HepG2 (cell line): ENCODE measurements around the gene LYST. TPM values are rescaled to one million over a fixed set of nuclear protein-coding genes. Genes with fewer than 3 reads are reported as not detected.
"Not testable (repeated sequence)": the region's sequence is repeated elsewhere in the genome, so short reads cannot be mapped to it uniquely, and the experiment has no call there.

Experiments used
- ARNTL ChIP-seq: sonication (generic); formaldehyde crosslinking; IDR thresholded peaks from 2 replicates; pipeline ENCODE4 v1.4.0; 2020; ENCODE audit warnings: mild to moderate bottlenecking, missing genetic modification reagents
- CBX5 ChIP-seq: sonication (generic); formaldehyde crosslinking; IDR thresholded peaks from 2 replicates; pipeline ENCODE4 v1.4.0; 2020; ENCODE audit warnings: missing genetic modification reagents, borderline replicate concordance
- HDAC2 ChIP-seq: sonication (generic); formaldehyde crosslinking; IDR thresholded peaks from 2 replicates; pipeline ENCODE4 v1.4.0; 2020; ENCODE audit warnings: missing genetic modification reagents
- HIVEP1 ChIP-seq: sonication (generic); formaldehyde crosslinking; IDR thresholded peaks from 2 replicates; pipeline ENCODE4 v1.4.0; 2020; ENCODE audit warnings: mild to moderate bottlenecking, missing genetic modification reagents
- HMG20A ChIP-seq: IDR thresholded peaks from 2 replicates; pipeline ENCODE4 v1.6.1; 2016; ENCODE audit warnings: borderline replicate concordance
- HNF1B ChIP-seq: sonication (generic); formaldehyde crosslinking; IDR thresholded peaks from 2 replicates; pipeline ENCODE4 v1.5.1; 2020; ENCODE audit warnings: mild to moderate bottlenecking, moderate library complexity, missing genetic modification reagents
- MEIS1 ChIP-seq: sonication (generic); formaldehyde crosslinking; IDR thresholded peaks from 2 replicates; pipeline ENCODE4 v1.9.0; 2021; ENCODE audit warnings: mild to moderate bottlenecking, missing genetic modification reagents, moderate library complexity, borderline replicate concordance
- MNT ChIP-seq: fragments of 450-650 bp; IDR thresholded peaks from 2 replicates; pipeline ENCODE4 v1.6.1; 2016
- NCOA2 ChIP-seq: sonication (generic); formaldehyde crosslinking; IDR thresholded peaks from 2 replicates; pipeline ENCODE4 v1.8.0; 2022; ENCODE audit warnings: inconsistent platforms
- SOX6 ChIP-seq, 2 experiments: fragments of 450-650 bp in 1 of 2; sonication (generic) in 1 of 2; formaldehyde crosslinking in 1 of 2; IDR thresholded peaks; 2 replicates each; pipeline versions ENCODE4 v1.4.0 to v1.6.1; 2017 to 2020; ENCODE audit warnings: antibody characterized with exemption in 1 of 2, mild to moderate bottlenecking in 1 of 2, missing genetic modification reagents in 1 of 2
- U2AF1 ChIP-seq: fragments of 200-400 bp; formaldehyde crosslinking; optimal IDR thresholded peaks from 2 replicates; pipeline ENCODE3; 2017; ENCODE audit warnings: mild to moderate bottlenecking, low read depth, low read length
- ZKSCAN8 ChIP-seq: IDR thresholded peaks from 2 replicates; pipeline ENCODE4 v1.6.1; 2016; ENCODE audit warnings: borderline replicate concordance, missing genetic modification reagents, missing compliant biosample characterization
- ZNF317 ChIP-seq: sonication (generic); formaldehyde crosslinking; IDR thresholded peaks from 2 replicates; pipeline ENCODE4 v1.5.0; 2020; ENCODE audit warnings: mild to moderate bottlenecking, missing genetic modification reagents
- ZNF331 ChIP-seq: sonication (generic); formaldehyde crosslinking; IDR thresholded peaks from 2 replicates; pipeline ENCODE4 v1.4.0; 2020; ENCODE audit warnings: missing genetic modification reagents
- ZNF556 ChIP-seq: sonication (generic); formaldehyde crosslinking; IDR thresholded peaks from 2 replicates; pipeline ENCODE4 v1.4.0; 2020; ENCODE audit warnings: mild to moderate bottlenecking, missing genetic modification reagents, borderline replicate concordance
- ZNF605 ChIP-seq: sonication (generic); formaldehyde crosslinking; IDR thresholded peaks from 2 replicates; pipeline ENCODE4 v1.8.0; 2022; ENCODE audit warnings: mild to moderate bottlenecking, missing genetic modification reagents
- ZNF687 ChIP-seq: sonication (generic); formaldehyde crosslinking; IDR thresholded peaks from 2 replicates; pipeline ENCODE4 v1.5.1; 2020; ENCODE audit warnings: mild to moderate bottlenecking, missing genetic modification reagents, moderate library complexity
- ZNF746 ChIP-seq: sonication (generic); formaldehyde crosslinking; IDR thresholded peaks from 2 replicates; pipeline ENCODE4 v1.8.0; 2022; ENCODE audit warnings: mild to moderate bottlenecking, missing genetic modification reagents
- polyA plus RNA-seq, 8 experiments: library from polyadenylated mRNA; depleted of rRNA in 3 of 8; stranded (reverse) in 7 of 8; unstranded in 1 of 8; fragments of >200 nt; fragmentation: Illumina TruSeq in 4 of 8; extraction: Trizol in 4 of 8; gene quantifications; 2 replicates each; pipeline versions ENCODE4 v1.2.1 to v1.2.3, GENCODE V29; 2011 to 2016; ENCODE audit warnings: low read depth in 4 of 8, missing spikeins in 1 of 8, mixed read lengths in 1 of 8; ENCODE audit not compliant: insufficient read depth in 1 of 8
- total RNA-seq, 5 experiments: library from RNA; depleted of rRNA; stranded (reverse); fragments of >200 nt; fragmentation: Illumina TruSeq; extraction: Trizol; gene quantifications; 2 replicates each; pipeline ENCODE4 v1.2.3, GENCODE V29; 2016; ENCODE audit warnings: low read depth in 1 of 5

LYST gene
- total and polyA plus RNA-seq, 2 of the 13 experiments (the other 11 are each of a cell fraction or from before 2014, with no cell fraction given), result 0.91 to 2.5 TPM

- TF ChIP-seq SOX6 (IDR thresholded peaks at IDR 0.05), result not testable (repeated sequence)
- peak; percentile 79 for TF ChIP-seq SOX6 (CRISPR knock-in tag; IDR thresholded peaks at IDR 0.05)
- peak; percentile 76 for TF ChIP-seq MNT
- peak; percentile 64; the same call in 1 of the 2 replicates for TF ChIP-seq ZNF687 (CRISPR knock-in tag)
- peak; percentile 61; the same call in 1 of the 2 replicates for TF ChIP-seq NCOA2 (CRISPR knock-in tag)
- TF ChIP-seq HNF1B (CRISPR knock-in tag), result peak; percentile 59; the same call in 1 of the 2 replicates
- TF ChIP-seq ZNF331, result peak; percentile 82
- TF ChIP-seq ZNF746 (CRISPR knock-in tag), result peak; percentile 73; the same call in 1 of the 2 replicates
- TF ChIP-seq HDAC2, result peak; percentile 86
- 0 out of 2 replicates have a peak, but pooled peaks have one; percentile 59 for TF ChIP-seq ZNF556
- TF ChIP-seq HMG20A, result peak; percentile 29; the same call in 1 of the 2 replicates
- TF ChIP-seq HIVEP1 (CRISPR knock-in tag), result peak; percentile 90
- peak; percentile 60 for TF ChIP-seq U2AF1
- peak; percentile 67; the same call in 1 of the 2 replicates for TF ChIP-seq ARNTL (CRISPR knock-in tag)
- TF ChIP-seq CBX5, result peak; percentile 71; the same call in 1 of the 2 replicates
- TF ChIP-seq ZKSCAN8 (CRISPR knock-in tag), result peak; percentile 79; the same call in 1 of the 2 replicates
- 0 out of 2 replicates have a peak, but pooled peaks have one; percentile 51 for TF ChIP-seq MEIS1 (CRISPR knock-in tag)
- peak; percentile 87 for TF ChIP-seq ZNF605 (CRISPR knock-in tag)
- peak; percentile 84 for TF ChIP-seq ZNF317
These were observed 219.2 kb downstream of the LYST start (continued) for GRCh38 chr1:235647537-235647936.
